Ectodermal cell (in vitro differentiated cells): Measurements from ENCODE around the gene ZNF319.

ENCODE experiments used
- H3K27ac ChIP-seq: 2 replicates; pipeline ENCODE4 v1.7.0; 2013; ENCODE audit warnings: mild to moderate bottlenecking, low read depth, low read length; ENCODE audit not compliant: insufficient read depth, poor library complexity, severe bottlenecking
- H3K27me3 ChIP-seq: 2 replicates; pipeline ENCODE4 v1.7.0; 2013; ENCODE audit warnings: mild to moderate bottlenecking, low read length; ENCODE audit not compliant: insufficient read depth, control insufficient read depth, poor library complexity, severe bottlenecking
- H3K36me3 ChIP-seq: one replicate; pipeline ENCODE4 v1.7.0; 2013; ENCODE audit warnings: low read length; ENCODE audit not compliant: control insufficient read depth, insufficient read depth
- H3K4me1 ChIP-seq: one replicate; pipeline ENCODE4 v1.7.0; 2013; ENCODE audit warnings: low read length; ENCODE audit not compliant: control insufficient read depth, insufficient read depth
- H3K4me3 ChIP-seq: 2 replicates; pipeline ENCODE4 v1.7.0; 2013; ENCODE audit warnings: low read depth, low read length, control low read depth; ENCODE audit not compliant: insufficient read depth
- H3K9me3 ChIP-seq: 2 replicates; pipeline ENCODE4 v1.7.0; 2013; ENCODE audit warnings: mild to moderate bottlenecking, low read length, moderate library complexity; ENCODE audit not compliant: control insufficient read depth
- WGBS, 2 experiments: methylation state at CpG; one replicate each; pipeline ENCODE4 v1.1.7; 2013; ENCODE audit warnings: missing lambda C conversion rate in 2 of 2; 5-methylcytosine and 5-hydroxymethylcytosine counted together

The ZNF319 gene

DNA sequence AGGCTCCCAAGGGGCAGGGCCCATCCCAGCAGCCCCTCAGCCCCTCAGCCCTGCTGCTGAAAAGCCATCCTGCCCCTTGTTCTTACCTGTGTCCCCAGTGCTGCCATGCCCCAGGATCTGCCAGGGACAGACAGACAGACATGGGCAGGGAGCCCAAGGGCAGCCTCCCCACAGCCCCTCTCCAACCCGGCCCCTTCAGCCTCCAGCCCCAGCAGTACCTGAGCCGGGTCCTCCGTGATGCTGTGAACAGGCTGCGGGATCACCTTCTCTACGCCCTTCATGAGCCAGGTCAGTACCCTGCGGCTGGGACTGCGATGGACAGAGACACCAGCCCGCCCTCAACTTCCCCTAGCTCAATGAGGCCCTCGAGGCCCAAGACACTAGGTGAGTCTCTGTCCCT lies 37.7 kb downstream of the ZNF319 start:
- no peaks in the 10 kb centered on the region for H3K27me3 ChIP-seq
- WGBS, 2 experiments: 75 to 79% methylated on average over 9 of the region's 9 CpGs
- no peaks in the 10 kb centered on the region for H3K4me1 ChIP-seq
- H3K36me3 ChIP-seq: no peaks in the 10 kb centered on the region
- H3K9me3 ChIP-seq: no peaks in the 10 kb centered on the region
- no peak overlapping the region for H3K4me3 ChIP-seq
- no peak overlapping the region for H3K27ac ChIP-seq

GRCh38 chr16:57962046-57962445 lies 38.4 kb downstream of the ZNF319 start:
- Histone ChIP-seq H3K27ac (no peak overlapping the region), H3K4me3 (no peak overlapping the region), H3K27me3 (no peaks in the 10 kb centered on the region), H3K9me3 (no peaks in the 10 kb centered on the region), H3K36me3 (no peaks in the 10 kb centered on the region), H3K4me1 (no peaks in the 10 kb centered on the region)
- WGBS, 2 experiments: 87% methylated on average over 5 of the region's 5 CpGs

DNA sequence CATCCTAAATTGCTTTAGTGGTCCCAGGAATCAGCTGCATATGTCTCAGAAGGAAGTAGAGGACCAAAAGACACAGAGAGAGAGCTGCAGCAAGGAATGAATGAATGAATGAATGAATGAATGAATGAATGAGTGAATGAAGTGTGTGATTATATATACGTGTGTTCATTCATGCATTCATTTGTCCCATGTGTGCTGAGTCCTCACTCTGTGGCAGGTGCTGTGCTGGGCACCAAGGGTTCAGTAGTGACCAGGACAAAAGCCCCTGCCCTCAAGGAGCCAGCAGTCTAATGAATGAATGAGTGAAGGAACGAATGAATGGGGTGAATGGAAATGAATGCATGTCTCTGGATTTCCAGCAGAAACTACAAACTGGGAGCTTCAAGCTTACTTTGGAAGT lies 38.9 kb downstream of the ZNF319 start:
- H3K4me3 ChIP-seq: no peak overlapping the region
- H3K9me3 ChIP-seq: no peaks in the 10 kb centered on the region
- no peaks in the 10 kb centered on the region for H3K27me3 ChIP-seq
- H3K27ac ChIP-seq: no peak overlapping the region
- H3K4me1 ChIP-seq: no peaks in the 10 kb centered on the region
- 85 to 89% methylated on average over 2 of the region's 2 CpGs for WGBS, 2 experiments
- no peaks in the 10 kb centered on the region for H3K36me3 ChIP-seq

- H3K27me3 ChIP-seq: no peaks in the 10 kb centered on the region
- H3K9me3 ChIP-seq: no peaks in the 10 kb centered on the region
- no peaks in the 10 kb centered on the region for H3K36me3 ChIP-seq
- H3K4me1 ChIP-seq: no peaks in the 10 kb centered on the region
- no peak overlapping the region for H3K27ac ChIP-seq
- H3K4me3 ChIP-seq: no peak overlapping the region
- 86 to 87% methylated on average over 7 of the region's 7 CpGs for WGBS, 2 experiments
Measured at GRCh38 chr16:57960826-57961472, 39.5 kb downstream of the ZNF319 start.

DNA sequence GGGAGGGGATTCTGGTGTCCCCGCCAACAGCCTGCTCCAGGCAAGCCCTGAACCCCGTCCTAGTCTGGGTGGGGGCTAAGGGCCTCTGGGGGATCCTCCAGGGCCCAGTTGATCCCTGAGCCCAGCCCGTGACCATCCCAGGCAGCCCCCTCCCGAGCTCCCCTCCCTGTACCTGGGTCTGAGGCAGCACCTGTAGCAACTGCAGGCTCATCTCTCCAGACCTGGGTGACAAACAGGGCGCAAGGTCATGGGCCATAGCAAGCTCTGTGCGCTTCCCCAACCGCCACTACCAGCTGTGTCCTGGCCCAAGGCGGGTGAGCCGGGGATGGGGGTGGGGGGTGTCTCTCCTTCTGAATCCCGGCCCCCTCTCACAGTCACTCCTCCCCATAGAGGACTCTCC lies 40.2 kb downstream of the ZNF319 start:
- Histone ChIP-seq H3K36me3 (no peaks in the 10 kb centered on the region), H3K4me1 (no peaks in the 10 kb centered on the region), H3K9me3 (no peaks in the 10 kb centered on the region), H3K27ac (no peak overlapping the region), H3K27me3 (no peaks in the 10 kb centered on the region), H3K4me3 (no peak overlapping the region)
- WGBS, 2 experiments: 82 to 85% methylated on average over 9 to 10 of the region's 10 CpGs

DNA sequence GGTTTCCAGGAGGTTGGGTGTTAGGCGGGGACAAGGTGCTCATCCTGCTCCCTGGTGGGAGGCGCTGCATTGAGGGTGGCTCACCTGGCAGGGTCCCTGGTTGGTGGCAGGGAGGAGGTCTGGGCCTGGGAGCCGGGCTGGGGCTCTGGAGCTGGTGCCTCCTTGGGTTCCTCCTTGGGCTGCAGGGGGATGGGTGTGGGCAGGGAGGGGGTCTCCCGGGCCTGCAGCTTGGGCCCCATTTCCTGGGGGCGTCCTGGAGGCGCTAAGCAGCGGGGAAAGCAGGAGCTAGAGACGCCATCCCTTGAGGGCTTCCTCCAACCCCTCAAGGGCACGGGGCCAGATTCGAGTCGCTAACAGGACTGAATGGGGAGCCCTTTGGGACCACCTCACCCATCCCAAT lies 40.7 kb downstream of the ZNF319 start:
- Histone ChIP-seq H3K27ac (no peak overlapping the region), H3K36me3 (no peaks in the 10 kb centered on the region), H3K27me3 (no peaks in the 10 kb centered on the region), H3K4me3 (no peak overlapping the region), H3K9me3 (no peaks in the 10 kb centered on the region), H3K4me1 (no peaks in the 10 kb centered on the region)
- 83 to 85% methylated on average over 11 of the region's 11 CpGs for WGBS, 2 experiments

- no peaks in the 10 kb centered on the region for H3K9me3 ChIP-seq
- 92 to 94% methylated on average over 8 of the region's 8 CpGs for WGBS, 2 experiments
- no peaks in the 10 kb centered on the region for H3K27me3 ChIP-seq
- no peaks in the 10 kb centered on the region for H3K4me1 ChIP-seq
- H3K4me3 ChIP-seq: no peak overlapping the region
- no peaks in the 10 kb centered on the region for H3K36me3 ChIP-seq
- no peak overlapping the region for H3K27ac ChIP-seq
Measured at GRCh38 chr16:57959121-57959520, 41.4 kb downstream of the ZNF319 start.

GRCh38 chr16:57958544-57958943 lies 41.9 kb downstream of the ZNF319 start:
- WGBS, 2 experiments: 75 to 77% methylated on average over 5 to 6 of the region's 6 CpGs
- no peaks in the 10 kb centered on the region for H3K36me3 ChIP-seq
- H3K4me3 ChIP-seq: no peak overlapping the region
- no peak overlapping the region for H3K27ac ChIP-seq
- no peaks in the 10 kb centered on the region for H3K9me3 ChIP-seq
- H3K27me3 ChIP-seq: no peaks in the 10 kb centered on the region
- no peaks in the 10 kb centered on the region for H3K4me1 ChIP-seq

GRCh38 chr16:57957673-57958392 lies 42.6 kb downstream of the ZNF319 start:
- no peak overlapping the region for H3K27ac ChIP-seq
- no peak overlapping the region for H3K4me3 ChIP-seq
- H3K4me1 ChIP-seq: no peaks in the 10 kb centered on the region
- no peaks in the 10 kb centered on the region for H3K27me3 ChIP-seq
- no peaks in the 10 kb centered on the region for H3K9me3 ChIP-seq
- 84 to 85% methylated on average over 8 of the region's 8 CpGs for WGBS, 2 experiments
- H3K36me3 ChIP-seq: no peaks in the 10 kb centered on the region

DNA sequence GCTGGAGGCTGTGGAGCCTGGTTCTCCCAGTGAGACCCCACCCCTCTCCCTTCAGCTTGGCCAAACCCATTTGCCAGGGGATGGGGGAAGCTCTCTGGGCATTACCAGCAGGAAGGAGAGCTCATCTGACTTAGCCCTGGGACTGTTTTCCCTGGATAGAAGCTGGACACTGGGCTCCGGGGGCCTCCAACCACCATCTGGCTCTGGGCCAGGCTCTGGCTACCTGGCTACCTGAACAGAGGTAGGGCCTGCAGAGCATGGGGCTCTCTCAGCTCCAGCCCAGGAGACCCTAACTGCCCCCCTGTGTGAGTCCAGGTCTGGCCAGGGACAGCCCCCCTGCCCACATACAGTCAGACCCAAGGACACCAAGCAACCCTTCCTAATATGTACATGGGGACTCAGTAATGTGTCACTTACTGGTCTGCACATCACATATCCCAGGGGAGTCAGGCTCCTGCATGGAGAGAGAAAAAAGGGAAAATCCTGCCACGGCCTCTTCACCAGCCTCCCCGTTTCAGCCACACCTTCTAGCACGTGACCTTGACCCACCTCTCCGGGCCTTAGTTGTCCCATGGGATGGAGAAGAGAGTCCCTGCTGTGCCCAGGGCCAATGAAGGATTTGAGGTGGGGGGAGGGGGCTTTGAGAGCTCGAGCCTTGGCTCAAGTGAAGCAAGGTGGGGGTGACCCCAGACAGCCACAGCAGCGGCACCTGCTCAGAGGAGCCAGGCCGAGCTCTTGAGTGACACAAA lies 43.4 kb downstream of the ZNF319 start:
- WGBS, 2 experiments: 74 to 75% methylated on average over 8 of the region's 8 CpGs
- Histone ChIP-seq H3K4me1 (no peaks in the 10 kb centered on the region), H3K27me3 (no peaks in the 10 kb centered on the region), H3K4me3 (no peak overlapping the region), H3K9me3 (no peaks in the 10 kb centered on the region), H3K27ac (no peak overlapping the region), H3K36me3 (no peaks in the 10 kb centered on the region)
